GM12873 (cell line): ENCODE data around the gene RO60.

Source experiments
- TF ChIP-seq, protein P1 (sequence below): IDR thresholded peaks from 2 replicates; pipeline ENCODE4 v1.5.1; 2012; ENCODE audit warnings: low read depth, mild to moderate bottlenecking, moderate library complexity, low read length, control low read depth; ENCODE audit not compliant: insufficient read depth; ENCODE audit errors: missing control alignments

RO60 gene

GRCh38 chr1:193054169-193054675 lies 5.2 kb upstream of the RO60 start:
- TF ChIP-seq, protein P1, sequence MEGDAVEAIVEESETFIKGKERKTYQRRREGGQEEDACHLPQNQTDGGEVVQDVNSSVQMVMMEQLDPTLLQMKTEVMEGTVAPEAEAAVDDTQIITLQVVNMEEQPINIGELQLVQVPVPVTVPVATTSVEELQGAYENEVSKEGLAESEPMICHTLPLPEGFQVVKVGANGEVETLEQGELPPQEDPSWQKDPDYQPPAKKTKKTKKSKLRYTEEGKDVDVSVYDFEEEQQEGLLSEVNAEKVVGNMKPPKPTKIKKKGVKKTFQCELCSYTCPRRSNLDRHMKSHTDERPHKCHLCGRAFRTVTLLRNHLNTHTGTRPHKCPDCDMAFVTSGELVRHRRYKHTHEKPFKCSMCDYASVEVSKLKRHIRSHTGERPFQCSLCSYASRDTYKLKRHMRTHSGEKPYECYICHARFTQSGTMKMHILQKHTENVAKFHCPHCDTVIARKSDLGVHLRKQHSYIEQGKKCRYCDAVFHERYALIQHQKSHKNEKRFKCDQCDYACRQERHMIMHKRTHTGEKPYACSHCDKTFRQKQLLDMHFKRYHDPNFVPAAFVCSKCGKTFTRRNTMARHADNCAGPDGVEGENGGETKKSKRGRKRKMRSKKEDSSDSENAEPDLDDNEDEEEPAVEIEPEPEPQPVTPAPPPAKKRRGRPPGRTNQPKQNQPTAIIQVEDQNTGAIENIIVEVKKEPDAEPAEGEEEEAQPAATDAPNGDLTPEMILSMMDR: no peak

GRCh38 chr1:193058529-193059281 lies 707 bp upstream of the RO60 start:
- TF ChIP-seq, protein P1: no peak

GRCh38 chr1:193060115-193060403 lies 647 bp downstream of the RO60 start:
- TF ChIP-seq, protein P1: no peak

GRCh38 chr1:193060406-193060805 lies 994 bp downstream of the RO60 start:
- TF ChIP-seq, protein P1: no peak

DNA sequence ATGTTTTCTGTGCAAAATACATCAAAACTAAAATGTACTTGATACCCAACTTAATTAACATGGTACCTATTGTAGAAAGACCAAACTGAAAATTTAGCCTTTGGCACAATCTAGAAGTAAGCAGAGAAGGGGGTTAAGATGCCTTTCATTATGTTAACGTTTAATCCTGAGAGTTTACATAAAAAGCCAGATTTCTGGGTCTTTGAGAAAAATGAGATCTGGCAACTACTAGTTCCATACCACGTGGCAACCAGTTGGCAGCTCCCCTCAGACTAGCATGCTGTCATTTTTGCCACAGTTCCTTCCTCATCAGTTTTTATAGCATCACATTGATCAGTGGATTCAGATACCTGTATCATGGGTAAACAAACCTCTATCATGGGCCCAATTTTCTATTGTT lies 1.5 kb downstream of the RO60 start:
- TF ChIP-seq, protein P1: no peak

GRCh38 chr1:193062698-193063463 lies 3.5 kb downstream of the RO60 start:
- TF ChIP-seq, protein P1: no peak

- TF ChIP-seq, protein P1: no peak
These were observed 6.5 kb downstream of the RO60 start for GRCh38 chr1:193065954-193066353.
